Measurements from ENCODE around the gene TTC22.

The TTC22 gene

DNA sequence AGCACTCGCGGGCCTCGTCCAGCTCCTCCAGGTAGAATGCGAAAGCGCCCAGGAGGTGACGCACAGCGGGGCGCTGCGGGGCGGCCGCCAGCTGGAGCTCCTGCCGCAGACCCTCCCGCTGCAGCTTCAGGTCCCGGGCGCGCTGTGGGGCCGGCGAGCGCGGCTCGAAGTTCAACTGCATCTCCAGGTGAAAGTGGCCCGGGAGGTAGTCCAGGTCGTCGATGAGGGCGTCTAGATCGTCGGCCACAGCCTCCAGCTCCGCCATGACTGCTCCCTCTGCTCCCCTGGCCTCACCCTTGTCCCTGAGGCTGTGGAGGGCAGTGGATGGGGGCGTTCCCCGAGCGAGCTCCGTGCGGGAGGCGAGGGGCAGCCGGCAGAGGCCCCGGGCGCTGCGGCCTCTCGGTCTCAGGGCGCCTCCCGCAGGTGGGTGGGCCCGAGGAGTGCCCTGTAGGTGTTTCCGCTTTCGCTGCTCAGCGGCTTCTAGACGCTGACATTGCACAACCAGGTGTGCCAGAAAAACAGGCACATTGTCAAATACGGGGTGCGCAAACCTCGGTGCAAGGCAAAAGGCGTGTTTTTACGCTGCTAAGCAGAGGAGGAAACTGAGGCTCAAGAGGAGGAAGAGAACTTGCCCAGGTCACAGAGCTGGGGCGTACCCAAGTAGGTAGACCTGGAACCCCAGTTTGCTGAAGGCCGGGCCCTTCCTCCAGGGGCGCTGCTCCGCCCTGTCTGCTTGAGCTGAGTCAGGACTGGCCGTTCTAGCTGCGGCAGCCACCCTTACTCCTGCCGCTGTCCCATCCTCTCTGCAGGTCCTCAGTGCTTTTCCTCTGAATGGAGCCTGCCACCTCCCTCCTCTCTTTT lies at the start of gene TTC22:
Gene TTC22, minus strand, starts transcription at position 425 of the 861 bp plus-strand sequence. Its CDS starts 160 bp downstream, at position 265.
- no peak for DNase-seq (ENCODE audit: low spot score)

DNA sequence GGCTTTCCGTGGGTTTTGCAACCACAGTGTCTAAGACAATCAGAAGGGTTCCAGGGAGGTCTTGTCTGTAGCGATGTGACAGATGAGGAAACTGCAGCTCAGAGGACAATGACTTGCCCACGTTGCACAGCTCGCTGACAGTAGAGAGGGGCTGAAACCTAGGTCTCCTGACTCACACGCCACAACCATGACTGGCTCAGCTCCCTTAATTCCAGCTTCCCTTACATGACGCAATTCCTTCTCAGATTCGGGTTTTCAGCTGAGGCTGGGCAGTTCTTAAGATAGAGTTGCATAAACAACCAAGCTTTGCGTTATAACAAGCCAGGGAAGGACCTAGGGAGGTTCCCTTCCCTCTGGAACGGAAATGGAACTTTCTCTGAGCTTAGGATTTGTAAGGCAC lies 49.6 kb upstream of the TTC22 start:
- DNase-seq (ENCODE audit: low spot score) = no peak

DNA sequence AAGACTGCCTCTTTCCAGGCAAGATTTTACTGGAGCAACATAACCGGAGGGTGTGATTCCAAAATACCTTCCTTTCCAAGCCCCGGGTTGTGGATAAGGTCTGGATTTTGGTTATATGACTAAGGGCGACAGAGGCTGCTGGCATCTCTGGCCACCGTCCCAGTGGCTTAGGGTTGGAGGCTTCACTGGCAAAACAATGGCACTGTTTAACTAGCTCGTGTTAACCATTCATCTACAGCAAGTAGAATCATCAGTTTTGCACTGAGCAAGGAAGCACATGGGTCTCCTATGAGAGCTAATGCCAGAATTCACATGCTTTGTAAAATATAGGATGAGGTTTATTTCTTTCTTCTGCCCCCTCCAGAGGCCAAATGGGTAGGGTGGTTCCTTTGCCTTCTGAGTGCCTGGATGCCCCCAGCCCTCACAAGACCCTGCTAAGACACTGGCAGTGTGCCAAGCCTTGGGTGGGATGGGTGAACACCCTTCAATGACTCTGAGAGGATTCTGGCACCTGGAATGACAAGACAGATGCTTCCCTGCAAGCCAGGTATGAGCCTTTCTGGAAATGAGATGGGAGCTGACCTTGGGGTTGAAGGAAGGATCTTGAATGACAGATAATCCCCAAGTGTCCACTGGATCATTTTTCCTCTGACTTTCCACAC lies 49.1 kb upstream of the TTC22 start:
- no peak for DNase-seq (ENCODE audit: low spot score)

DNA sequence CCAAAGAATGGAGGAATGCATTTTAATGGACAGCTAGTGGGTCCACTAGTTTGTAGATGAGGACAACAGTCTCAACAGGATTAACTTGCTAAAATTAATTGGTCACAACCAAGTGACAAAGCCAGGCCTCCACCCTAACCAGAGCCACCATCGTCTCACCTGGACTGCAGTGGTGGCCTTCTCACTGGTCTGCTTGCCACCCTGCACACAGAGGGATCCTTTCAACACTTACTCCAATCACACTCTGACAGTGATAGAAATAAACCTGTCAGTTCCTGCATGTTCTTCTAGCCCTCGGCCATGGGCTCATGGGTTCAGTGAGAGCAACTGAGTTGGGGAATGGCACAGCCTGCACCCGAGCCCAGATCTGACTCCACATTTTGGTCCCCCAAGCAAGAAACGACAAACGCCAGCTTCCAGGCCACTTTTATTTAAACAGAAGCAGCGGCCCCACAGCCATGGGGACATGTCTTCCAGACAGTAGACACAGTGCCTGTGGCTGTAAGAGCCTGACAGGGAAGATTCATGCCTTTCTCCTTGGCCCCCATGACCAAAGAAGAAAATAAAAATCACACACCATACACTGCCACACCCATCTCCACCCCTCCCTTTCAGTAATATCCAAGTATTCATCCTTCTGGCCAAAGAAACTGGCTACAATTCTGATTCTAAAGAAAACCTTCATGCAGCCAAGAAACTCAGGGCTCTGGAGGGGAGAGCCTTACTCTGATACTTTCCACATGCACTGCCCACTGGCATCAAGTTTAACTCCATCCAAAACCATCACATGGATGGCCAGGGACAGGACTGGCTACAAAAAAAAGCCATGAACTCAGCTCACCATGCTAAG lies 48.3 kb upstream of the TTC22 start:
- DNase-seq (ENCODE audit: low spot score) = no peak

DNA sequence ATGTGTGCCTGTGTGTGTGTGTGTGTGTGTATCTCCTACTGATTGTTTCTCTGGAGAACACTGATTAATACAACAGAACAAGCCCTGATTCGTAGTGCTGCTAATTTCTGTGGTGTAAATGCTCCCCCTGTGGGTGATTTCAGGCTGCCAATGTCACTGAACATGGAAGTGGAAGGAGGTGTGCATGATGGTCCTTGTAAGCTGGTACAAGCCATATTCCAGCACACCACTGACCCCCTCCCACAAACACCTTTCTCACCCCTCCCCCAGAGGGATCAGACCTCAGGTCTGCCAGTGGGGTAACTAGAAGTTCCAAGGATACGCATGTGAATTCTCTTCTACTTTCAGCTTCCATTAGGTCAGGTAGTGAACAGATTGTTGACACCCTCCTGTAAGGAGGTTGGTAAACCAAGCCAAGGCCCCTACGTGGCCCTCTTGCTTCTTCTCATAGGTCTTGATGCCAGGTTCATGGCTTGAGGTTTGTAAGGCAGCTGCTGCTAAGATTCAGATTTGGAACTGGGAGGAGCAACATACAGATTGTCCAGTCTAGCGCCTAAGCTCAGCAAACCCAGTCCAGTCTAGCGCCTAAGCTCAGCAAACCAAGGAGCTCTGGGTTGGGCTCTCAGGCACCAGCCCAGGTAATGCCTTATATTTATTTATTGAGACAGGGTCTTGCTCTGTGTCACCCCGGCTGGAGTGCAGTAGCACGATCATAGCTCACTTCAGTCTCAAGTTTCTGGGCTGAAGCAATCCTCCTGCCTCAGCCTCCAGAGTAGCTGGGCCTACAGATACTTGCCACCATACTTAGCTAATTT lies 47.2 kb upstream of the TTC22 start:
- DNase-seq (ENCODE audit: low spot score) = no peak

DNA sequence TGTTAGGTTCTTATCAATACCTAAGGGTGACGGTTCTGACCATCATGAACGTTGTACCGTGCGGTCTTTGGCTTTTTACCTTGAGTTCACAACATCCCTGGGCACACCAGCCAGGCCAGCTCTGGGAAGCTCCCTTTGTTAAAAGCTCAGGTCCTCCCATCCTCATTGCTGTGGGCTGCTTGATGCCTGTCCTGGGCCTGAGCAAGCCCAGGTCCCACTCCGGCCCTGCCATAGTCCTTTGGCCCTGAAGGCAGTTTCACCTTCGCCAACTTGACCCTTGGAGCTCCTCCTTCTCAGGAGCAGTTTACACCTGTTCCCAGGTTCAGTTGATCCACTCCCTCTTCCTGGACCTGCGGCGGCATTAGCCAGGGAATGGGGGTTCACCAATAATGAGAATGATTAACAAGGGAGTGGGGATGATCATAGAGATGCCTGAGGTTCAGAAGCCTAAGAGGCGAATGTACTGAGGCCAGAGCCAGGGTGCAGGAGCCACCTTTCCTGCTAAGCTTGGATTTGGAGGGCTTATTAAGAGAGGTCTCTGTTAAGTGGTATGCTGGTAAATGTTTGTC lies 45.7 kb upstream of the TTC22 start:
- DNase-seq (ENCODE audit: low spot score) = no peak

DNA sequence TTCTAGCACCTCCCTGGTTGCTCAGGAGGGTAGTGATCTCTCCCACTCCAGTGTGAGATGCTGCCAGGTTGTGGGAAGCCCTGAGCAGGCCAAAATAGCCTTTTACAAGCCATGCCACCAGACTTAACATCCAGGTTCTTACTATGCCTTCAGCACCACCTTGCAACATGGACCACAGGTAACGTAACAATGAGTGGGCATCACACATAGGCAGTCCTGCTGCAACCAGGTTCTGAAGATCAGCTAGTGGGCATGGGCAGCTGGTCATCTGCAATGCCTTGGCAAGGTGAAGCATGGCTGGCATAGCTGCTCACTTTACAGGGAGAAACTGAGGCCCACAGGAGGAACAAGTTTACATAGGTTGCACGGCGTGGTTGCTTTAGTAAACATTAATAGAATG lies 45.2 kb upstream of the TTC22 start:
- DNase-seq (ENCODE audit: low spot score) = peak; percentile 21

DNA sequence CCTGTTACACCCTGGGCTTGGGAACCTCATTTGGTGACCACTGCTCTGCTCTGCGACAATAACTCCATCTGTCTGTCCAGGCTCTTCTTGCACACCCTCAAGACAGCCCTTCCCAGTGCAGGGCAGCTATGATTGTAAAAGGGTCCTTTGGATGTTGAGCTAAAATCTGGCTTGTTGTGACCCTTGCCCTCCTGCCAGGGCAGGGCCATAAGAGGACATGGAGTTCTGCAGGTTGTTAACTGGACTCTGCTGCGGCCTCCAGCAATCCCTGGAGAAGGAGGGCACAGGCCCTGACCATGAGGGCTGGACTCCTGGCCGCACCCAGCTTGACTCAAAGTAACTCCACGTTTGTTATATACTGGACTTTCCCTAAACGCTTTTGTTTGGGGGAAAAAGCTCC lies 44.6 kb upstream of the TTC22 start:
- DNase-seq (ENCODE audit: low spot score) = peak; percentile 32

DNA sequence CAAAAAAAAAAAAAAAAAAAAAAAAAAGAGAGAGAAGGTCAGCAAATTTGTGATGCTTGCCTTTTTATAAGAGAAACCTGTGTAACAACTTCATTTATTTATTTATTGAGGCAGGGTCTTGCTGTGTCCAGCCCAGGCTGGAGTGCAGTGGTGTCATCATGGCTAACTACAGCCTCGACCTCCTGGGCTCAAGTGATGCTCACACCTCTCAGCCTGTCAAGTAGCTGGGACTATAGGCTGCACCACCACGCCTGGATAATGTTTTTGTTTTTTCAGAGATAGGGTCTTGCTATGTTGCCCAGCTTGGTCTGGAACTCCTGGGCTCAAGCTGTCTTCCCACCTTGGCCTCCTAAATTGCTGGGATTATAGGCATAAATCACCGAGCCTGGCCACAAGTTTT lies 43.4 kb upstream of the TTC22 start:
- DNase-seq (ENCODE audit: low spot score) = no peak

DNA sequence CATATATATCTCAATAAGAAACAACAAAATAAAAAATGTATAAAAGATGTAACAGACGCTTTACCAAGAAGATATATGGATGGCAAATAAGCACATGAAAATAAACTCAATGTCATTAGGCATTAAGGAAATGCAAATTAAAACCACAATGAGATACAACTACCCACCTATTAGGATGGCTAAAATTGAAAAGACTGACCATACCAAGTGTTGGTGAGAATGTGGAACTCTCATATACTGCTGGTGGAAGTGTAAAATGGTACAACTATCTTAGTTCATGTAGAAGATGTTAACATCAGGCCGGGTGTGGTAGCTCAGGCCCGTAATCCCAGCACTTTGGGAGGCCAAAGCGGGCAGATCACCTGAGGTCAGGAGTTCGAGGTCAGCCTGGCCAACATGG lies 42.3 kb upstream of the TTC22 start:
- DNase-seq (ENCODE audit: low spot score) = no peak

DNA sequence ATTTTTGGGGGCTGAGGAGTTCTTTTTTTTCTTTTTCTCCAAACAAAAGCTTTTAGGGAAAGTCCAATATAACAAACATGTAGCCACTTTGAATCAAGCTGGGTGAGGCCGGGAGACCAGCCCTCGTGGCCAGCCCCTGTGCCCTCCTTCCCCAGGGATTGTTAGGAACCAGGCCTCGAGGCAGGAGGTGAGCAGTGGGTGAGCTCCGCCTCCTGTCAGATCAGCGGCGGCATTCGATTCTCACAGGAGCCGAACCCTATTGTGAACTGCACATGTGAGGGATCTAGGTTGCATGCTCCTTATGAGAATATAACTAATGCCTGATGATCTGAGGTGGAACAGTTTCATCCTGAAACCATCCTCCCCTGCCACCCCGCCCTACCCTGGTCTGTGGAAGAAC lies 41.8 kb upstream of the TTC22 start:
- DNase-seq (ENCODE audit: low spot score) = peak; percentile 35

DNA sequence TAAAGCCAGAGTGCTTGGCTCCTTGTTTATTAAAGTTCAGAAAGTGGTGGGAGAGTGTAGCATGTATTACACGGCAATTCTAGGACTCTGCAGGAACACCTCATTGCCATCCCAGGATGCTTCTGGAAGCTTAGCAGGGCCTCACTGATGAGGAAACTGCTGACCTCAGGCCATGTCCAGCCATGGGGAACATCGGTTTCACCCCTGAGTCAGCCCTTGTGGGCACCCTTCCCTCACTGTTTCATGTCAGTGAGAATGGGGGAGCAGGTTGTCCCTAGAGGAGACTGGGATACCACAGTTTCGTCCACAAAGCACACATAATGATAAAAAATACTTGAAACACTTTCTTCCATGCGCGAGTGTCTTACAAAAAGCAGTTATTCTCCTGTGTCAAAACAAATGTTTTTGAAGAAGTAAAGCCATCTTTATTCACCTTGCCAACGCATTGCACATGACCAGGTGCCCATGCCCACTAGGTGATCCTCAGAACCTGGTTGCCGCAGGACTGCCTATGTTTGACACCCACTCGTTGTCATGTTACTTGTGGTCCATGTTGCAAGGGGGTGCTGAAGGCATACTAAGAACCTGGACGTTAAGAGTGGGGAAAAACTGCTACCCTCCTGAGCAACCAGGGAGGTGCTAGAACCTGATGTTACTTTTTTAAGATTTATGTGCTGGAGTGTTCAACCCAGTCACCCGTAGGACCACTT lies 41.2 kb upstream of the TTC22 start:
- DNase-seq (ENCODE audit: low spot score) = peak; percentile 17

DNA sequence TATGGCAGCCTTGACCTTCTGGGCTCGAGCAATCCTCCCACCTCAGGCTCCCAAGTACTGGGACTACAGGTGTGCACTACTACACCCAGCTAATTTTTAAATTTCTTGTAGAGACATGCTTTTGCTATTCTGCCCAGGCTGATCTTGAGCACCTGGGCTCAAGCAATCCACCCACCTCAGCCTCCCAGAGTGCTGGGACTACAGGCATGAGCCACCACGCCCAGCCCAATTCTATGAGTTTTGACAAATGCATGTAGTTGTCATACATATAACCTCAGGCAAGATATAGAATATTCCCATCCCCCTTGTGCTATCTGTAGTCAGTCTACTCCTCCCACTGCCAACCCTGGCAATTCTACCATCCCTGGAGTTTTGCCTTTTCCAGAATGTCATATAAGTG lies 38.7 kb upstream of the TTC22 start:
- DNase-seq (ENCODE audit: low spot score) = no peak

DNA sequence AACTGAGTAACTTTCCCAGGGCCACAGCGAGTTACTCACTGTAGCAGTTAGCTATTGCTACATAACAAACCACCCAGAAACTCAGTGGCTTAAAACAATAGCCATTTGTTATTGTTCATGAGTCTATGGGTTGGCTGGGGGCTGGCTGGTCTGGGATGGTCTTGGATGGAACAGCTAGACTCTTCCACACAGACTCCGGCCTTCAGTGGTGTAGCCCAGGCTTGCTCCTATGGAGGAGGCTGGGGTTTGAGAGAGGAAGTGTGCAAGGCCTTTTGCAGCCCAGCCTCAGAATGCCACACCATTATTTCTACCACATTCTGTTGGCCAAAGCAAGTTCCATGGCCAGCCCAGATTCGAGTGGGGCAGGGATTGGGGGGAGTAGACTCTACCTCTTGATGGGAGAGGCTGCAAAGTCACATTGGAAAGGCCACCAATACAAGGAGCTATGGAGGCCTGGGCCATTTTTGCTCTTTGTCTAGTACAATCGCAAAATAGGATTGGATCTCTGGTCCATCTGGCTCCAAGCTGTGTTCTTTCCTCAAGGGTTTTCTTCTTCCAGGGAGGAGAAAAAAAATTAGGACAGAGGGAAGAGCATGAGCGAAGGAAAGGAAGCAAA lies 37.5 kb upstream of the TTC22 start:
- no peak for DNase-seq (ENCODE audit: low spot score)

DNA sequence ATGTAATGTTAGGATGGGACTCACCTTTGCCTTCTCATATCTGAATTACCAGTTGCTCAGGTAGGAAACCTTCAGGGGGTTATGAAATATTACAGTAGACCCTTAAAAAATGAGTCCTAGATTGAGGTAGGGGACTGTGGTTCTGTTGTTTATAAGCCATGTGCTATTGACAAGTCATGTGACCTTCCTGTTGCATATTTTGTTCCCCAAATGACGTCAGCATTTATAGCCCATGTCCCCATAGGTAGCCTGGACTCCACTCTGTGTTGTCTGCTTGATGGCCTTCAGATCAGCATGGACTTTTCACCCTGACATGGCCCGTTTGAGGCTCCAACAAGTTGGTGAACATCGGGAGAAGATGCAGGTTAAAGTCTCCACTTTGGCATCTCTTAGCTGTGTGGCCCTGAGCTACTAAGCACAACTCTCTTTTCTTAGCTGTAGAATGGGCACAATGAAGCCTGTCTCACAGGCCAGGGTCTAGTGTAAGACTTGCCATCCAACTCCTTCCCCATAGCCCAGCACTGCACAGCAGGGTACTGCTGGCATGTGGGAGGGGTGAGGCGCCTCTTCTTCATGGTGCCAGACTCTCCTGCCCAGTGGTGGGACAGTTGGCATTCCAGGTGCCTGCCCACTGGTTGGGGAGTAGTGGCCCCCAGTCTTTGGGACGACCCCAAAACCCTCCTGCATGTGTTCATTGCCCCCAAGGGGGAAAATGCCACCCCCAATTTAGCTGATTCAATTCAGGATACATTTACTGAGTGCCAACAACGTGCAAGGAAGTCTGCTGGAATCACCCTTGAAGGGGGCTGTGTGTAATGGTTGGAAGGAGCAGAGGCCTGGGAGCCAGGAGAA lies 36.1 kb upstream of the TTC22 start:
- peak; percentile 19 for DNase-seq (ENCODE audit: low spot score)

DNA sequence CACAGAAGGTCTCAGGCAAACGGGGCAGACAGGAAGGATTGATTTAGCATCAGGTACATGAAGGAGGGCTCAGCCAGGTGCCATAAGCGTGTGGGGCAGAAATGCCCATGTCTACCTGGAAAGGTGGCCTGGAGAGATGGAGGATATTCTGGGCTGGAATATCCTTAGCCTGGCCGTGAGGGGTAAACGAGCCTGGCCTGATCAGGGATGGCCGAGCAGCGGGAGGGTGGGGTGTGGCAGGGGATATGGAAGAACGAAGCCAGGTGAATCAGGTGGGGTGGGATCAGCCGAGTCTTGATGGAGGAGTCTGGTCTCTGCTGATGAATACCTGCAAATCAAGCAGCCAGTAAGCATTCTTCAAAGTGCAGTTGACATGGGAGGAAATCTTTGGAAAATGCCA lies 35.5 kb upstream of the TTC22 start:
- DNase-seq (ENCODE audit: low spot score) = peak; percentile 32

DNA sequence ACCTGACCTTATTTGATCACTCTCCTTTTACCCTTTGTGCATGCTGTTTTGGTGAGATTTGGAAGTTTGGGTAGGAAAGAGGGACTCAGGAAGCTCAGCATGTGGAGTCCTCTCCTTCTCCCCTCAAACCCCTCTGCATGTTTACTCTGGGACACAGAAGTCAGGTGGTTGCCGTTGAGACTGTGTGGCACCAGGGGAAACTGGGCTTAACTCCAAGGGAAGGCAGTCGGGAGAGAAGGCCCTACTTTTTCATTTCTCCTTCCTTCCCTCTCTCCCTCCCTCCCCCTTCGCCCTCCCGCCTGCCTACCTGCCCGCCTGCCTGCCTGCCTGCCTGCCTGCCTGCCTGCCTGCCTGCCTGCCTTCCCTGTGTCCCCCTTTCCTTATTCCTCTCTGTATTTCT lies 34.8 kb upstream of the TTC22 start:
- peak; percentile 17 for DNase-seq (ENCODE audit: low spot score)

DNA sequence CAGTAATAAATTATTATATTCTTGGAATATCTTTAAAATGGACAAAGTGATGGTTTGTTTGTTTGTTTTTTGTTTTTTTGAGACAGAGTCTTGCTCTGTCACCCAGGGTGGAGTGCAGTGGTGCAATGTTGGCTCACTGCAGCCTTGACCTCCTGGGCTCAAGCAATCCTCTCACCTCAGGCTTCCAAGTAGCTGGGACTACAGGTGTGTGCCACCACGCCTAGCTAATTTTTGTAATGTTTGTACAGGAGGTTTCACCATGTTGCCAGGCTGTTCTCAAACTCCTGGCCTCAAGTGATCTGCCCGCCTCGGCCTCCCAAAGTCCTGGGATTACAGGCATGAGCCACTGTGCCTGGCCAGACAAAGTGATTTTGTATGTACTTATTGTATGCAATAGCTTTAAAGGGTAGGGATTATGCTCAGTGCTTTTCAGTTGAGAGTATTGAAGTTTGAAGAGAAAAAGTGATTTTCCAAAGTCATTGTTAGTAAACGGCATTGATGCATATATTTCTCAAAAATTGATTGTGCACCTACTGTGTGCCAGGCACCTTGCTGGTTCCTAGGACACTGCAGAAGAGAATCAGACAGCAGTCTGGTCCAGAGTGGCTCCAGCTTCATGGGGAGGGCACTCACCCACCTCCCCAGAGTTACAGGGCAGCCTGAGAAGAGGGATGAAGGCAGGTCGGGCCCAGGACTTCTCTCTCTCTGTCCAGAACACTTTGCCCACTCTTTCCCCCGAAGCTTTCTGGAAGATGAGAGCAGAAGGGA lies 34.2 kb upstream of the TTC22 start:
- DNase-seq (ENCODE audit: low spot score) = peak; percentile 37

Data from ecto neural progenitor cell (in vitro differentiated cells).